Measurements from ENCODE around the gene ADORA2A. TPM values are rescaled to one million over a fixed set of nuclear protein-coding genes. Genes with fewer than 3 reads are reported as not detected.

Gene ADORA2A
- polyA plus RNA-seq, 1 donor, result 10.9 TPM

GRCh38 chr22:24426436-24426835 is 963 bp upstream of the ADORA2A start:
- no peak overlapping the region for H3K27ac ChIP-seq (ENCODE audit: low read length)
- no peaks in the 10 kb centered on the region for H3K36me3 ChIP-seq (ENCODE audit: control insufficient read depth, insufficient read depth, low read length)
- H3K4me3 ChIP-seq (ENCODE audit: low read length), result no peak overlapping the region
- DNase-seq, result no peak
- peaks cover 7% of the 10 kb centered on the region for H3K9me3 ChIP-seq (ENCODE audit: control insufficient read depth, low read depth, low read length)
- peaks cover 23% of the 10 kb centered on the region for H3K27me3 ChIP-seq (ENCODE audit: control insufficient read depth, insufficient read depth, low read length)
- peaks cover 15% of the 10 kb centered on the region for H3K4me1 ChIP-seq (ENCODE audit: control insufficient read depth, insufficient read depth, low read length)
- no CpG with 5 or more reads among the region's 4 CpGs for WGBS (ENCODE audit: insufficient coverage, low lambda C conversion rate)

GRCh38 chr22:24426851-24427499 is 424 bp upstream of the ADORA2A start:
- whole genome bisulfite sequencing (ENCODE audit: insufficient coverage, low lambda C conversion rate), result no CpG with 5 or more reads among the region's 19 CpGs
- peaks cover 7% of the 10 kb centered on the region for H3K9me3 ChIP-seq (ENCODE audit: control insufficient read depth, low read depth, low read length)
- peaks cover 18% of the 10 kb centered on the region for H3K4me1 ChIP-seq (ENCODE audit: control insufficient read depth, insufficient read depth, low read length)
- H3K4me3 ChIP-seq (ENCODE audit: low read length), result no peak overlapping the region
- no peak for DNase-seq
- H3K27ac ChIP-seq (ENCODE audit: low read length), result no peak overlapping the region
- H3K36me3 ChIP-seq (ENCODE audit: control insufficient read depth, insufficient read depth, low read length), result no peaks in the 10 kb centered on the region
- peaks cover 23% of the 10 kb centered on the region for H3K27me3 ChIP-seq (ENCODE audit: control insufficient read depth, insufficient read depth, low read length)

GRCh38 chr22:24428751-24429410 is 1.5 kb downstream of the ADORA2A start:
- Histone ChIP-seq H3K9me3 (ENCODE audit: control insufficient read depth, low read depth, low read length) (peaks cover 7% of the 10 kb centered on the region), H3K27ac (ENCODE audit: low read length) (peak overlapping the region; percentile 21), H3K36me3 (ENCODE audit: control insufficient read depth, insufficient read depth, low read length) (no peaks in the 10 kb centered on the region), H3K27me3 (ENCODE audit: control insufficient read depth, insufficient read depth, low read length) (peaks cover 23% of the 10 kb centered on the region), H3K4me3 (ENCODE audit: low read length) (no peak overlapping the region), H3K4me1 (ENCODE audit: control insufficient read depth, insufficient read depth, low read length) (peaks cover 23% of the 10 kb centered on the region)
- no CpG with 5 or more reads among the region's 11 CpGs for WGBS (ENCODE audit: insufficient coverage, low lambda C conversion rate)
- no peak for DNase-seq

- Histone ChIP-seq H3K9me3 (ENCODE audit: control insufficient read depth, low read depth, low read length) (peaks cover 4% of the 10 kb centered on the region), H3K4me3 (ENCODE audit: low read length) (no peak overlapping the region), H3K27me3 (ENCODE audit: control insufficient read depth, insufficient read depth, low read length) (peaks cover 17% of the 10 kb centered on the region), H3K36me3 (ENCODE audit: control insufficient read depth, insufficient read depth, low read length) (no peaks in the 10 kb centered on the region), H3K4me1 (ENCODE audit: control insufficient read depth, insufficient read depth, low read length) (peaks cover 21% of the 10 kb centered on the region), H3K27ac (ENCODE audit: low read length) (peak overlapping the region; percentile 21)
- WGBS (ENCODE audit: insufficient coverage, low lambda C conversion rate), result no CpG with 5 or more reads among the region's 22 CpGs
- DNase-seq, result no peak
Observed at GRCh38 chr22:24429411-24430365, 2.3 kb downstream of the ADORA2A start.

GRCh38 chr22:24430431-24431308 is 3.3 kb downstream of the ADORA2A start:
- no peak for DNase-seq
- peaks cover 18% of the 10 kb centered on the region for H3K4me1 ChIP-seq (ENCODE audit: control insufficient read depth, insufficient read depth, low read length)
- H3K27me3 ChIP-seq (ENCODE audit: control insufficient read depth, insufficient read depth, low read length), result peaks cover 9% of the 10 kb centered on the region
- H3K4me3 ChIP-seq (ENCODE audit: low read length), result no peak overlapping the region
- no peaks in the 10 kb centered on the region for H3K9me3 ChIP-seq (ENCODE audit: control insufficient read depth, low read depth, low read length)
- H3K27ac ChIP-seq (ENCODE audit: low read length), result no peak overlapping the region
- no CpG with 5 or more reads among the region's 14 CpGs for WGBS (ENCODE audit: insufficient coverage, low lambda C conversion rate)
- no peaks in the 10 kb centered on the region for H3K36me3 ChIP-seq (ENCODE audit: control insufficient read depth, insufficient read depth, low read length)

- Histone ChIP-seq H3K4me1 (ENCODE audit: control insufficient read depth, insufficient read depth, low read length) (peaks cover 18% of the 10 kb centered on the region), H3K9me3 (ENCODE audit: control insufficient read depth, low read depth, low read length) (no peaks in the 10 kb centered on the region), H3K36me3 (ENCODE audit: control insufficient read depth, insufficient read depth, low read length) (peaks cover 2% of the 10 kb centered on the region), H3K27ac (ENCODE audit: low read length) (no peak overlapping the region), H3K27me3 (ENCODE audit: control insufficient read depth, insufficient read depth, low read length) (peaks cover 2% of the 10 kb centered on the region), H3K4me3 (ENCODE audit: low read length) (no peak overlapping the region)
- no CpG with 5 or more reads among the region's 9 CpGs for WGBS (ENCODE audit: insufficient coverage, low lambda C conversion rate)
- DNase-seq, result no peak
Observed at GRCh38 chr22:24431309-24432034, 4.1 kb downstream of the ADORA2A start.

- no peaks in the 10 kb centered on the region for H3K27me3 ChIP-seq (ENCODE audit: control insufficient read depth, insufficient read depth, low read length)
- DNase-seq, result peak; percentile 44 to 74
- H3K4me3 ChIP-seq (ENCODE audit: low read length), result no peak overlapping the region
- no peaks in the 10 kb centered on the region for H3K9me3 ChIP-seq (ENCODE audit: control insufficient read depth, low read depth, low read length)
- WGBS (ENCODE audit: insufficient coverage, low lambda C conversion rate), result no CpG with 5 or more reads among the region's 17 CpGs
- H3K36me3 ChIP-seq (ENCODE audit: control insufficient read depth, insufficient read depth, low read length), result peaks cover 2% of the 10 kb centered on the region
- H3K27ac ChIP-seq (ENCODE audit: low read length), result no peak overlapping the region
- peaks cover 18% of the 10 kb centered on the region for H3K4me1 ChIP-seq (ENCODE audit: control insufficient read depth, insufficient read depth, low read length)
Observed at GRCh38 chr22:24432059-24432853, 4.9 kb downstream of the ADORA2A start.

- WGBS (ENCODE audit: insufficient coverage, low lambda C conversion rate), result no CpG with 5 or more reads among the region's 34 CpGs
- peaks cover 5% of the 10 kb centered on the region for H3K36me3 ChIP-seq (ENCODE audit: control insufficient read depth, insufficient read depth, low read length)
Observed at GRCh38 chr22:24433001-24433827, 5.8 kb downstream of the ADORA2A start.

More at GRCh38 chr22:24433001-24433827, 5.8 kb downstream of the ADORA2A start:
- Histone ChIP-seq H3K27me3 (ENCODE audit: control insufficient read depth, insufficient read depth, low read length) (no peaks in the 10 kb centered on the region), H3K27ac (ENCODE audit: low read length) (no peak overlapping the region), H3K4me3 (ENCODE audit: low read length) (no peak overlapping the region), H3K9me3 (ENCODE audit: control insufficient read depth, low read depth, low read length) (no peaks in the 10 kb centered on the region), H3K4me1 (ENCODE audit: control insufficient read depth, insufficient read depth, low read length) (peaks cover 18% of the 10 kb centered on the region)
- DNase-seq, result no peak

Measured in large intestine (tissue), 3 donors.